8988T (cell line): ENCODE data around the gene ARHGAP24.
"Not testable (repeated sequence)": the region's sequence is repeated elsewhere in the genome, so short reads cannot be mapped to it uniquely, and the experiment has no call there.

ENCODE experiments used
- DNase-seq: peaks from one replicate; pipeline ENCODE4 v3.0.0; 2011

ARHGAP24 gene

GRCh38 chr4:85828027-85828890 lies 353.3 kb downstream of the ARHGAP24 start:
- no peak for DNase-seq

DNA sequence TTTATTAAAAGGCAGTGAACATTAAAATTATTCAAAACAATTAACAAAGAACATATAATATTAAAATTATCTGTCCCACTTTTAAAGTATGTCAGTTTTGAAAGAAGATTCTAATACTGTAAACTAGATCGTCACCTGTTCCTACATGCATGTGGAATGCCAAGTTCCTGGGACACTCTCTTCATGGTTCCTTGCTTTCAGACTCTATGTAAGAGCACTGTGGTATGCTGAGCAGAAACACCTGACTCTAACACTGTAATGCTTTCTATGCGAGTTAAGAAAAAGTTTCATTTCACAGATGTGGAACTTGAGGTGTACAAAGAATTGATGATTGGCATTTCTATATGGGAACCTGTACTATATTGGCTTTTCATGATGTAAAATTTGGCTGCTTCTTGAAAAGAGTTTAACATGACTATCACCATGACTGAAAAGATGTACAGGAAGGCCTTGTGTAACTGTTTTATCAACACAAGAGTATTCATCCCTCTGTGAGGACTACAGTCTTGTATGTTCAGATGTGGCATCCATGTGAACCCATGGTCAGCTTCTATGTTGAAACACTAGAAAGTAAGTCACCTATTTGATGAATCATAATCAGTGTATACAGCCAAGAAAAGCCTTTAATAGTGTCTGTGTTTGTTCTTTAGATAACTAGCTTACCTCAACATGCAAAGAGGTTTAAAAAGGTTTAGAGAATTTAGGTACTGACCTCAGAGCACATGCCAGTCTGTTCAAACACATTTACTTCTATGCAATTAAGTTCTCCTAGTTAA lies 354.5 kb downstream of the ARHGAP24 start:
- no peak for DNase-seq

DNA sequence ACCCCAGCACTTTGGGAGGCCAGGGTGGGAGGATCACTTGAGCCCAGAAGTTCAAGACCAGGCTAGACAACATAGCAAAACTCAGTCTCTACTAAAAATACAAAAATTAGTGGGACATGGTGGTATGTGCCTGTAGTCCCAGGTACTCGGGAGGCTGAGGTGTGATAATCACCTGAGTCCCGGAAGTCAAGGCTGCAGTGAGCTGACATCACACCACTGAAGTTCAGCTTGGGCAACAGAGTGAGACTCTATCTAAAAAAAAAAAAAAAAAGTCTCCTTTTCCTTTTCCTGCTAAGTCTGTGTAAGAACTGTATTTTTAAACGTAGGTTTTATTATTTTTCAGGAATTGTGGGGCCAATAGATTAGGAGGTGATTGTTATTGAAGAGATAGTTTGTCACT lies 356.7 kb downstream of the ARHGAP24 start:
- no peak for DNase-seq

- DNase-seq: no peak
Observed at GRCh38 chr4:85833302-85833701, 358.4 kb downstream of the ARHGAP24 start.

DNA sequence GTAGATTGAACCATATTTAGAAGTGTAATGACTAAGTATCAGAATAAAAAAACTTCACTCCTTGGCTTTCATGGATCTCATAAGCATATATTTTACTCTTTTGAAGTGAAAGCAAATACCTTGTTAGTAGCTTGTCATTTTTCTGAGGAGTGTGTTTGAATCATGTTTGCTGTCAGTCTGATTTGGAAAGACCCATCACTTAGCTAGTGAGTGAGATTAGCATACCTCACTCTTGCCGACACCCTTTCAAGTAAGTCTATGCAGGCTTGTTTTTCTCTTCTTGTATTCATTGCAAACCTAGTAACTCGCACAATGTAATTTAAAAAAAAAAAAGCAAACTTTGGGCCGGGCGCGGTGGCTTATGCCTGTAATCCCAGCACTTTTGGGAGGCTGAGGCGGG lies 360.0 kb downstream of the ARHGAP24 start:
- DNase-seq: no peak

DNA sequence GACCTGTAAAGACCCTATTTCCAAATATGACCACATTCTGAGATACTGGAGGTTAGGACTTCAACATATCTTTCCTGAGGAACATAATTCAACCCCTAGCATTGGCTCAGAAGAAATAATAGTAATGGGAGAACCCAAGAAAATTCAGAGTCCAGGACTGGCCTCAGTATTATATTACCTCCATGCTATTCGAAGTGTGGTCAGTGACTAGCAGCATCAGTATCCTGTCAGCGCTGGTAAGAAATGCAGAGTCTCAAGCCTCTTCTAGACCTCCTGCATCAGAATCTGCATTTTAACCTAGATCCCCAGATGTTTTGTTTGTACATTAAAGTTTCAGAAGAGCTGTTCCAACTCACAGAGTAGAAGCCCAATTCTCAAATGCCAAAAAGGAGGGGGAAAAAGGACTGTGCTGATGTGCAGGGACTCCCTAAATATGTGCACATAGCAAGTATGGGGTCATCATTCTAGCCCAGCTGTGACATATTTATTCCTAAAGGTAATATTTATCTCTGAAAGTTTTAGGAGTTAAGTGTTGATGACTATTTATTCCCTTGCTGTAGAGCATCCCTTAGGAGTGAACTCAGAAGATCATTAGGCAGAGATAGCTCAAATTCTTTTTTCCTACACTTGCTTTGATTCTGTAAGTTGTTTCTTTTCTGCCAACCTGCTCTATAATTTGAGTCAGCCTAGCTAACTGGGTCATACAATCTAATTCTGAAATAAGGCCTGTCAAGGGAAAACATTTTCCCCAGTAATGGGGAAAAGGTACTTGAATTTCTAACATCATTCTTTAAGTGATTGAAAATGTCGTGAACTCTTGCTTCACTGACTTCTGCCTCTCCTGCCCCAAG lies 361.9 kb downstream of the ARHGAP24 start:
- no peak for DNase-seq

DNA sequence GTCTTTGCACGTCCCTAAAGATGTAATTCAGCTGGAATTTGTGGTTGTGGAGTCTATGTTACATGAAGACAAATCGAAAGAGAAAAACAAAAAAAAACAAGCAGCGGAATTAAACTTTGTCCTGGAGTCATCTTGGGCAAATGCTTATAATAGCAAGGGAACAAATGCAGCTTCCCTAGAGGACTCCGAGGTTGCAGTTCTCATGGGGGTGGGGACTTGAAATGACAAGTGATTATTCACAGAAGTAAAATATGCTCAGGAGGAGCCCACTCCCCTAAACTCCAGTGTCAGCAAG lies 362.4 kb downstream of the ARHGAP24 start:
- no peak for DNase-seq

GRCh38 chr4:85839981-85840451 lies 365.1 kb downstream of the ARHGAP24 start:
- DNase-seq: not testable (repeated sequence)

DNA sequence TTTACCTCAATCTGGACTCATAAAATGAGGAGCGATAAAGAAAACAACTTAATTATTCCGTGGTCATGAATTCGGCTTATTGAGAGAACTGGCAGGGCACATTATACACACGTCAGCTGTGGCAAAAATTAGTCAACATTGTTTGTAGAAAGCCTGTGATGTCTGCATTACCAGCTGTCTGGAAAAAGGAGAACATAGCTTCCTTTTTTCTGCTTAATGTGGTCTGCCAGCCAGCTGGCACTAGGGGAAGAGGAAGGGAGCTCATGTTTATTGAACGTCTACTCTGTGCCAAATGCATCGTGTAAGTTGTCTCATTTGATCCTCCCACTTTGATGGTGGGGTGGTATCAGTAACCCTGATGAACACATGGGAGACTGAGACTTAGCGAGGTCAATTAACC lies 367.6 kb downstream of the ARHGAP24 start:
- DNase-seq: no peak

DNA sequence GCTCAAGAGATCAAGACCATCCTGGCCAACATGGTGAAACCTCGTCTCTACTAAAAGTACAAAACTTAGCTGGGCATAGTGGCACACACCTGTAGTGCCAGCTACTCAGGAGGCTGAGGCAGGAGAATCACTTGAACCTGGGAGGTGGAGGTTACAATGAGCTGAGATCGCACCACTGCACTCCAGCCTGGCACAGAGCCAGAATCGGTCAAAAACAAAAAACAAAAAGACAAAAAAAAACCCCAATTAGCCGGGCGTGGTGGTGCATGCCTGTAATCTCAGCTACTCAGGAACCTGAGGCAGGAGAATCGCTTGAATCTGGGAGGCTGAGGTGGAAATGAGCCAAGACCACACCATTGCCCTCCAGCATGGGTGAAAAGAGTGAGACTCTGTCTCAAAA lies 378.8 kb downstream of the ARHGAP24 start:
- not testable (repeated sequence) for DNase-seq

- no peak for DNase-seq
Observed at GRCh38 chr4:85854546-85854945, 379.6 kb downstream of the ARHGAP24 start.

DNA sequence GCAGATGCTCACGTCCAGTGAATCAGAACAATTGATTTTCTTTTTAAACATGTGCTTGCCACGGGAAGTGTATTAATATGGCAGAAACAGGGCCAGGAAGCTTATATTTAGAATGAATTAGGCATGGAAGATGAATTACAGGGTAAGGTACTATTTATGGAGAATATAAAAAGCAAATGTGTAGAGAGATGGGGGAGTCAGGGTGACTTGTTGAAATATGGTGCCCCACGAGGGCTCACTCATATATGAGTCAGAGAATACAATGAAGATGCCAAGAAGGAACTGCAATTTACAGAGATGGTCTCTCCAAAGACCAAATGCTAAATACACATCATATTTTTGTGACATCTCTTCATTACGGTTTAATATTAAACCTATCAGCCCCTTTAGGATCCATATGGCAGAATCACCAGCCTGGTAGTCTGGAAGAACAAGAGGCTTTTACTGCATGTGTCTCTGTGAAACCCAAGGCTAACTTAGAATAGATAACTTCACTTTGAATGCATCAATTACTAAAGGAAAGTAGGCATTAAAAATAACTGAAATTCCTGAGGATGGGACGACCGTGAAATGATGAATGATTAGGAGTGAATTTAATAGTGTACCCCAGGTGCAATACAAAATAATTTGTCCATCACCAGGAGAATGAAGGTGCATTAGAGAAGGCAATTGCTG lies 385.3 kb downstream of the ARHGAP24 start:
- DNase-seq: no peak

DNA sequence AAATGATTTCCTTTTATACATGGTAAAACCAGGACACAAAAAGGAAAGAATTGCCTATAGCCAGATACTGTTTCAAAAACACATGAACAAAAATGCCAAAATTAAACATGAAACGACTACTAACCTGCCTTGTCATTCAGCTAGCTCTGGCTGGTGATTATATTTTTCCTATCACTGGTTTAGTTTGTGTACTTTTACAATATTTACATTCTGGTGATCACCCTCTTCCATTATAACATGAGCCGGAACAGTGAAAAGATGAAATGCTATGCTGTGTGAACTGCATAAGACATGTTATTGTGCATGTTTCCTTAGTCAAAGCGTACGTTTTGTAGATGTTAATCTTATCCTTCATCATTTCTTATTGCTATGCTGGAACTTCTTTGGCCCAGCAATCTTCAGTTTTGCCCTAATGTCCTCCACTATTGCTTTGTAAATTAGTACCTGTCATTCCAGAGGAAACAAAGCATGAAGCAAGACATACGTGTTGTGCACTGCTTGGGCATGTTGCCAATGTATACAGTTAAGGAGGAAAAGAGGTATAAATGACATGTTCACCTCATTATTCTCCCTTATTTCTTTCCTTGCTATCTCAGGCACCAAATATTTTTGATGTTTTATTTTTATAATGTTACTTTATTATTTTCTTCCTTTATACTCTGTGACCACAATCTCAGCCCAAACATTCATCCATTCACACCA lies 386.3 kb downstream of the ARHGAP24 start:
- DNase-seq: no peak

- no peak for DNase-seq
Observed at GRCh38 chr4:85862896-85863295, 387.9 kb downstream of the ARHGAP24 start.

DNA sequence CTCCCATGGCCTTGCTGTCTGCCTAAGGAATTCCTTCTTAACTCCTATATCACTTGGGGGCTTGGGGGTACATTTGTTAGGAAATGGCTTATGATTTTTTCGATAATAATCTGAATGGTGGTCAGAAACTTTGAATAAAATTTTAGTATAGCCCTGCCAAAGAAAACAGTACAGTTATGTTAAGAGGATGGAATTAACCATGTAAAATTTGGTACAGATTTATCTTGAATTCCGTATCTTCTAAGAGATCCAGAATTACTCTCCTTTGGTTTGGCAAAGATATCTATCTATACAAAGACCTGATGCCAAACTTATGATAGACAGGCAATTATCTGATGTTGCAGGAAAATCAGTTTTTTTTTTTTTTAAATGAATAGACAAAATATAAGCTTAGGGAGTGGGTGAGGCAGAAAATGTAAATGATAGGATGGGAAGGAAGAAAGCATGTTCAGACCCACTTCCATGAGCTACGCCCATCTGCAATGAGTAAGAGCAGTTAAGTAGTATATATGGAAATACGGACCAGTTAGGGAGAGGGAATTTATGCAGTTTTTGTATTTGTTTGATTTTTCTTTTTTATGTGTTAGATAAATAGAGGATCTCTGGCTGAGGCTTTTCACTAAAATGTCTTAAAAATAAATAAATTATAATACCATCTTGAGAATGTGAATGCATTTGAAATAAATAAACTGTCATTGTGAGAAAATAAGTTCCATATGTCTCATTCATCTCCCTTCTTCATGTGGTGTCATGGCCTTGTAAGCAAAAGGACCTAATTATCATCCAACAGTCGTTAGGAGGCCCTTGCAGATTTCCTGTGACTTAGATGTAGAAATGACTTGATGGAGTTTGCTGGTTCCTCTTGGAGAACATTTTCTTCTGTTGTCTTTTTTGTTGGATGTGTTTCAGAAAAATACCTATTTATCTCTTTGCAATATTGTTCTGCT lies 389.6 kb downstream of the ARHGAP24 start:
- no peak for DNase-seq

- no peak for DNase-seq
Observed at GRCh38 chr4:85865256-85865655, 390.3 kb downstream of the ARHGAP24 start.

- no peak for DNase-seq
Observed at GRCh38 chr4:85866508-85866907, 391.6 kb downstream of the ARHGAP24 start.

- no peak for DNase-seq
Observed at GRCh38 chr4:85867271-85867670, 392.3 kb downstream of the ARHGAP24 start.

GRCh38 chr4:85869181-85869580 lies 394.2 kb downstream of the ARHGAP24 start:
- DNase-seq: no peak

DNA sequence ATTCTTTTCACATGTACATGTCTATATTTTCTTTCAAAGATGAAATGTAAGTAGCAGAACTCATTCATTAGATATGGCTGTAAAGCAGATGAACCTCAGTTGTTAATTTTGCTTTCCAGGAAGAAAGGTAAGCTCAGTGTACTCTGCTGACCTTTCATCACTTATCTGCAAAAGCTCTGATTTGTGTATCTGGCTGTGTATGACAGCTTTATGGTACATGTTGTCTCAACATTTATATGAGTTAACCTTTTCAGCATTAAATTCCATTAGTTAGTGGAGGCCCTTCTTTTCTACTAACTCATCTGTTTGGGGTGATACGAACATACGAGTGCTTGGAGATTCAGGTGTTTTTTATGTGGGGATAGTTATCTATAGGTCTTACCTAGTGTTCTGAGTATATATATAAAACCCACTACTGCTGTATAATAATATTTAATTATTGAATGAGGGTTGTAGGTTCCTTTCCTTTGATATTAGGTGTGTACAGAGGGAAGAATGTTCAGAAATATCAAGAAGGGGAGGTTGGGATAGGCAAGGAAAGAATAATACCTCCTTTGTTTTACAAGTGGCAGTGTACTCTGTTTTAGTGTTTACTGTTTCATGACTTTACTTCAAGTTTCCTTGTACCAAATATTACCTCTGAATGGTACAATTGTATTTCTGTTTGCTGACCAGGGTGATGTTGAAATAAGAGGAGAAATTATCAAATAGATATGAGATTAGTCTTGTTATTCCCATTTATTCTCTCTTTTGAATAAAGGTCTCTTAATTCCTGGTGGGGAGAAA lies 395.5 kb downstream of the ARHGAP24 start:
- DNase-seq: no peak
